Tibial nerve (tissue), 4 donors: ENCODE measurements around the gene PROM1. TPM values are rescaled to one million over a fixed set of nuclear protein-coding genes. Genes with fewer than 3 reads are reported as not detected.
A peak's percentile ranks its signal among the peaks of the same experiment; 100 is the strongest.

Experiments
- DNase-seq, 2 donors: peaks; one replicate each; pipeline ENCODE4 v3.0.0-alpha.2; 2019; ENCODE audit warnings: low spot score in 2 of 2
- H3K27ac ChIP-seq, 4 donors: fragments of 200-600 bp; sonication (generic) in 3 of 4; one replicate each; pipeline ENCODE4 v1.5.1; 2017 to 2019; ENCODE audit warnings: mild to moderate bottlenecking in 1 of 4
- H3K27me3 ChIP-seq, 2 donors: fragments of 200-600 bp; sonication (generic) in 1 of 2; one replicate each; pipeline versions ENCODE4 v1.5.1 to v1.6.0; 2017 to 2019
- H3K36me3 ChIP-seq, 3 donors: fragments of 200-600 bp; sonication (generic); one replicate each; pipeline ENCODE4 v1.5.1; 2018 to 2019
- H3K4me1 ChIP-seq, 4 donors: fragments of 200-600 bp; sonication (generic) in 3 of 4; one replicate each; pipeline ENCODE4 v1.5.1; 2017 to 2019
- H3K4me3 ChIP-seq, 4 donors: fragments of 200-600 bp; sonication (generic) in 3 of 4; one replicate each; pipeline ENCODE4 v1.5.1; 2017 to 2019; ENCODE audit warnings: mild to moderate bottlenecking in 1 of 4, moderate library complexity in 1 of 4
- H3K9me3 ChIP-seq, 4 donors: fragments of 200-600 bp; sonication (generic) in 3 of 4; one replicate each; pipeline ENCODE4 v1.5.1; 2017 to 2019
- CTCF ChIP-seq, 5 experiments: fragments of 200-600 bp in 3 of 5; fragments of 450-650 bp in 2 of 5; sonication (generic) in 3 of 5; IDR thresholded peaks; one replicate each; pipeline ENCODE4 v1.5.1; 2016 to 2019; ENCODE audit warnings: antibody characterized with exemption in 5 of 5, mild to moderate bottlenecking in 3 of 5, moderate library complexity in 2 of 5
- EP300 ChIP-seq, 2 donors: sonication (generic); formaldehyde crosslinking; IDR thresholded peaks; one replicate each; pipeline ENCODE4 v1.6.1; 2017; ENCODE audit warnings: antibody characterized with exemption in 2 of 2, mild to moderate bottlenecking in 1 of 2
- POLR2A ChIP-seq, 2 donors: fragments of 450-650 bp; IDR thresholded peaks; one replicate each; pipeline ENCODE4 v1.6.1; 2017; ENCODE audit warnings: antibody characterized with exemption in 2 of 2, mild to moderate bottlenecking in 2 of 2, moderate library complexity in 2 of 2
- WGBS, 2 donors: methylation state at CpG; one replicate each; pipeline ENCODE4 v1.1.5; 2018; 5-methylcytosine and 5-hydroxymethylcytosine counted together
- total RNA-seq, 4 donors: library from RNA; depleted of rRNA; stranded (reverse); fragments of >200 nt; gene quantifications; one replicate each; pipeline ENCODE4 v1.1.0, GENCODE V29; 2016

Gene PROM1
- total RNA-seq, 4 donors from 2014 or later: not detected

DNA sequence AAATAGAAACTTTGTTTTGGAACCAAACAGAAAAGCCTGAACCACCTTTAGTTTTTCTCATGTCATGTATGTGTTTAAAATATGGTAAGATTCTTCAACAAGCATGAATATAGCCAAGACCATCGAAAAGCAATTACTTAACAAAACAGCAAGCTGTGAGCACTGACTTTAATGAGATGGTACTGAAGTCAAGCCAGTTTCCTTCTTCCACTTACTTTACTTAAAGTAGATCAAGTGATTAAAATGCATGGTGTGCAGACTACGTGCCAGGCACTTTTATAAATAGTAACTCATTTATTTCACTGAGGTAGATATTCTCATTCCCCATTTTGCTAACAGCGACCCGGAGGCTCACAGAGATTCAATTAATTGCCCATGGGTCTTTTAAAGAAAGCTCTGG, 74.7 kb downstream of the PROM1 start:
- WGBS, 2 donors: 83 to 86% methylated on average over 4 of the region's 4 CpGs
- no peak for TF ChIP-seq EP300 (IDR thresholded peaks at IDR 0.05)
- TF ChIP-seq CTCF (IDR thresholded peaks at IDR 0.05): no peak
- no peak for TF ChIP-seq POLR2A (IDR thresholded peaks at IDR 0.05)

GRCh38 chr4:16007471-16008095, 76.2 kb downstream of the PROM1 start:
- Histone ChIP-seq H3K4me1 (no peaks in the 10 kb centered on the region), H3K27me3 (no peaks in the 10 kb centered on the region), H3K27ac (no peak overlapping the region), H3K36me3 (no peaks in the 10 kb centered on the region), H3K9me3 (no peaks in the 10 kb centered on the region), H3K4me3 (no peak overlapping the region)
- 72 to 77% methylated on average over 5 of the region's 5 CpGs for WGBS, 2 donors
- TF ChIP-seq EP300 (IDR thresholded peaks at IDR 0.05) (no peak), CTCF (IDR thresholded peaks at IDR 0.05) (no peak), POLR2A (IDR thresholded peaks at IDR 0.05) (no peak)
- no peak for DNase-seq

More for the DNA sequence above, 74.7 kb downstream of the PROM1 start:
- no peaks in the 10 kb centered on the region for H3K27me3 ChIP-seq
- H3K27ac ChIP-seq: no peak overlapping the region
- no peaks in the 10 kb centered on the region for H3K9me3 ChIP-seq
- DNase-seq: no peak
- H3K4me1 ChIP-seq: no peaks in the 10 kb centered on the region
- H3K4me3 ChIP-seq: no peak overlapping the region
- no peaks in the 10 kb centered on the region for H3K36me3 ChIP-seq

GRCh38 chr4:16006771-16007446, 76.9 kb downstream of the PROM1 start:
- TF ChIP-seq CTCF (IDR thresholded peaks at IDR 0.05) (no peak), POLR2A (IDR thresholded peaks at IDR 0.05) (no peak), EP300 (IDR thresholded peaks at IDR 0.05) (no peak)
- WGBS, 2 donors: 61 to 64% methylated on average over 6 of the region's 6 CpGs
- no peaks in the 10 kb centered on the region for H3K36me3 ChIP-seq
- H3K27me3 ChIP-seq: no peaks in the 10 kb centered on the region
- no peak overlapping the region for H3K4me3 ChIP-seq
- H3K27ac ChIP-seq: no peak overlapping the region
- no peak for DNase-seq
- no peaks in the 10 kb centered on the region for H3K4me1 ChIP-seq
- no peaks in the 10 kb centered on the region for H3K9me3 ChIP-seq

- Histone ChIP-seq H3K27me3 (no peaks in the 10 kb centered on the region), H3K9me3 (no peaks in the 10 kb centered on the region), H3K27ac (no peak overlapping the region), H3K36me3 (no peaks in the 10 kb centered on the region), H3K4me1 (peaks cover 0 to 10% (median 0%) of the 10 kb centered on the region in 4 donors), H3K4me3 (no peak overlapping the region)
- TF ChIP-seq CTCF (IDR thresholded peaks at IDR 0.05) (no peak), POLR2A (IDR thresholded peaks at IDR 0.05) (no peak), EP300 (IDR thresholded peaks at IDR 0.05) (no peak)
- WGBS, 2 donors: 84 to 88% methylated on average over 5 of the region's 5 CpGs
- no peak for DNase-seq
These were observed 78.1 kb downstream of the PROM1 start for GRCh38 chr4:16005676-16006075.

DNA sequence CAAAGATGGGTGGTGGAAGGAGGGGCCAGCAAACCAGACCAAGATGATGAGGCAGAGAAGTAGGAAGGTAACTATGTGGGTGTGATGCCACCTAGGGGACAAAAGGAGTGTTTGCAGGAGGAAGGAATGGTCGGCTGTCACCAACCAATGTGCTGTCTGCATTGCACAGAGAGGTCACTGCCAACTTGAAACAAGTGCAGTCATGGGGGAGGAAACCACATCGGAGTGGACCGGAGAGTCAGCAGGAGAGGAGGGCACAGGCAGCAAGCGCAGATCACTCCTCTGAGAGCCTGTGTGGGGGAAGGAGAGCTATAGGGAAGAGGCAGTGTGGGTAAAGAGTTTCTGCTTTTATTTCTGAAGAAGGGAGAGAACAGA, 82.4 kb downstream of the PROM1 start:
- Histone ChIP-seq H3K9me3 (no peaks in the 10 kb centered on the region), H3K27me3 (no peaks in the 10 kb centered on the region), H3K4me3 (no peak overlapping the region), H3K4me1 (peaks cover 0 to 10% (median 0%) of the 10 kb centered on the region in 4 donors), H3K36me3 (no peaks in the 10 kb centered on the region), H3K27ac (no peak overlapping the region)
- WGBS, 2 donors: 1 to 2% methylated on average over 4 of the region's 4 CpGs
- DNase-seq: peak; percentile 27 to 48
- TF ChIP-seq POLR2A (IDR thresholded peaks at IDR 0.05): no peak
- TF ChIP-seq CTCF (IDR thresholded peaks at IDR 0.05): peak; percentile 66 to 84 (median 71)
- no peak for TF ChIP-seq EP300 (IDR thresholded peaks at IDR 0.05)
